ENCODE data around the gene GULP1.
"Not testable (repeated sequence)": the region's sequence is repeated elsewhere in the genome, so short reads cannot be mapped to it uniquely, and the experiment has no call there.

Gene GULP1, protein sequence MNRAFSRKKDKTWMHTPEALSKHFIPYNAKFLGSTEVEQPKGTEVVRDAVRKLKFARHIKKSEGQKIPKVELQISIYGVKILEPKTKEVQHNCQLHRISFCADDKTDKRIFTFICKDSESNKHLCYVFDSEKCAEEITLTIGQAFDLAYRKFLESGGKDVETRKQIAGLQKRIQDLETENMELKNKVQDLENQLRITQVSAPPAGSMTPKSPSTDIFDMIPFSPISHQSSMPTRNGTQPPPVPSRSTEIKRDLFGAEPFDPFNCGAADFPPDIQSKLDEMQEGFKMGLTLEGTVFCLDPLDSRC

GRCh38 chr2:188291617-188292347, at the start of gene GULP1:
TSS of gene GULP1 (plus strand) at chr2:188291874. CDS start at chr2:188477703, 185,829 bp downstream.
- DNase-seq = peak; percentile 48

- DNase-seq = no peak
Observed at GRCh38 chr2:188243381-188243780, 48.3 kb upstream of the GULP1 start.

GRCh38 chr2:188244383-188244782, 47.3 kb upstream of the GULP1 start:
- no peak for DNase-seq

GRCh38 chr2:188245230-188245629, 46.4 kb upstream of the GULP1 start:
- no peak for DNase-seq

DNA sequence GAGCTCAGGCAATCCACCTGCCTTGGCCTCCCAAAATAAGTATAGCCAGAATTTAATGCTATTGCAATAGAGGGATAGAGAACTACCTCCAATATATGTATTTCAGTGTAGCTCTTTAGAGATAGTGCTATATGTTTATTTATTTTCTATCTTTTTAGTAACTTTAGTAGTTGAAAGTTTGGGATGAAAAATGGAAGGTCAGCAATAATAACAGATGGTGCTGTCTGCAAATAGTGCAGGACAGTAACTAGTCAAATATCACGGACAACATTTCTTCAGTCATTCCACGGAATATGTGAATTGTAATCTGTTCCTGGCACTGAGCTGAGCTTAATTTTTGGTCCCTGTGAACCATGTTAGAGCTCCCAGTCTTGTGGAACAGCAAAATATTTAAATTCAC, 43.2 kb upstream of the GULP1 start:
- DNase-seq = no peak

DNA sequence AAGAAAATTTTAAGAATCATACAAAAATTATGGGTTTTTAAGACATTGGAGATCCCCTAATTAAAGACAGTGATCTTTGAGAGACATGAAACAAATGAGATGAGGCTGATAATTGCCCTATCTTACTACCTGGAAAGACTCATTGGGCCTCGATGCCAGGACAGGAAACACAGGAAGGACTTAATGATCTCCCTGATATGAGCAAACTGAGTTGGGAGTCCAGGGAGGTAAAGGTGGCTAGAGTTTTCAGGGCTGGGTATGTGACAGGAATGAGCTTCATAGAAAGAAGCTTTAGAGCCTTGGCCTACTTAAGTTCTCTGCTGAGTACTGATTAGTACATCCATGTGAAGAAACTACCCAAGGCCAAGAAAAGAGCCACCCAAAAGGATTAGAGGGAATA, 40.6 kb upstream of the GULP1 start:
- no peak for DNase-seq

GRCh38 chr2:188256420-188256819, 35.3 kb upstream of the GULP1 start:
- DNase-seq = no peak

- DNase-seq = no peak
Observed at GRCh38 chr2:188265315-188265714, 26.4 kb upstream of the GULP1 start.

DNA sequence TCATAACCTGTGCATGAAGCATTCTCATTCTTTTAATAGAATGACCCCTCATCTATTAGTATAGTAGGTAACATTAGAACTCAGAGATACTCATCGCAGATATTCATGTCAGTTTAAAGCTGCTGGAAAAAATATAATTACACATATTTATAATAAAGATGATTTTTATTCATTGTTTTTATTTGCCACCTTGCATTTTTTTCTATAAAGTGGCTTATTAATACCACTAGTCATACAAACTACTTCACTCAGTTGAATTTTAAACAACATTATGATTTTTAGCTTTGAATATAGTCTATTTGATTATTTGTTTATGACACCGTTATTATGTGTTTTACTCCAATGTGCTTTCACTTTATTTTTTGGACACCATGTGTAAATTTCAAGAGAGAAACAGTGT, 23.9 kb upstream of the GULP1 start:
- no peak for DNase-seq

- DNase-seq = no peak
Observed at GRCh38 chr2:188269004-188269403, 22.7 kb upstream of the GULP1 start.

GRCh38 chr2:188272121-188272520, 19.6 kb upstream of the GULP1 start:
- DNase-seq = no peak

- DNase-seq = no peak
Observed at GRCh38 chr2:188274274-188274673, 17.4 kb upstream of the GULP1 start.

DNA sequence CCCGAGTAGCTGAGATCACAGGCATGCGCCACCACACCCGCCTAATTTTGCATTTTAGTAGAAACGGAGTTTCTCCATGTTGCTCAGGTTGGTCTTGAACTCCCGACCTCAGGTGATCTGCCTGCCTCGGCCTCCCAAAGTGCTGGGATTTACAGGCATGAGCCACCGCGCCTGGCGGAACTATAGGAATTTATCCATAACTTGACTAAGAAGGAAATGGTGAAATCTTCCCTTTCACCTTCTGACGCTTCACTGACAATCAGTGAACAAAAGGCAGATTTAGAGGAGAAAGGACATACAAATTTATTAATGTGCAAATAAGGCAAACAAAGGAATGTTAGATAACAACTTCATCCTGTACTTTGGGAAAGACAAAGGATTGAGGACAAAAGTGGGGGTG, 15.4 kb upstream of the GULP1 start:
- DNase-seq = no peak

DNA sequence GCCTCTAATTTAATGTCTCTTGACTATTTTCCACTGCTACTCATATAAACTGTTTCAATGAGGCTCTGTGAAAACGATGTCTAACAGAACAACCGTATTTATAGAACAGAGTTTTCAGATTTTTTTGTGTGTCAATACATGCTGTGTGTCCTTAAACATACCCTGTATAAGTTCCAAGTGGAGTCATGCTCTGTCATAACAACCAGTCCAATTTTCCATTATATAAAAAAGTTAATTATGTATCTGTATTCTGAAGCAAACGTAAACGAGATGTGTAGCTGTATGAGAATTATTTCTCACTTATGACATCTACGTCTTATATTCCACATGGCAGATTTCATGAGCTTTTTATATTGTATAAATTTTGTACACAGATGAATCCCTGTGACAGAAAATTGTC, 13.9 kb upstream of the GULP1 start:
- DNase-seq = no peak

GRCh38 chr2:188278388-188279092, 13.1 kb upstream of the GULP1 start:
- no peak for DNase-seq

- DNase-seq = no peak
Observed at GRCh38 chr2:188279093-188279445, 12.6 kb upstream of the GULP1 start.

DNA sequence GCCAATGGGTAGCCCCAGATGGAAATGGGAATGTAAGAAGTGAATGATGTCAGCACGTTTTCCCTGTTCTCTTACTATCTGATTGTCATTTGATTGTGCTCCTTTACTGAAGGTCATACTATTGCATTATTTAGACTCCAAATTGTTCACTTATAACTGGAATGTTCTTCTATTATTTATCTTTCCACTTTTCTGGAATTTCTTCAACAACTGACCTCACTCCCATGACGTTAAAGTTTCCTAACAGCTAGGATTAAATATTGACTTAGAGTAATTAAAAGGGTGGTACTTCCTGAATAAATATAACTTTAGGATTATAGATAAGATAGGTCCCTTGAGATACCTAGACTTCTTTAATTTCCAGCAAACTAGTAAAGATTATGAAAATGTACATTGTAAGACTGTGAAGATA, 10.9 kb upstream of the GULP1 start:
- DNase-seq = no peak

- no peak for DNase-seq
Observed at GRCh38 chr2:188282907-188283306, 8.8 kb upstream of the GULP1 start.

DNA sequence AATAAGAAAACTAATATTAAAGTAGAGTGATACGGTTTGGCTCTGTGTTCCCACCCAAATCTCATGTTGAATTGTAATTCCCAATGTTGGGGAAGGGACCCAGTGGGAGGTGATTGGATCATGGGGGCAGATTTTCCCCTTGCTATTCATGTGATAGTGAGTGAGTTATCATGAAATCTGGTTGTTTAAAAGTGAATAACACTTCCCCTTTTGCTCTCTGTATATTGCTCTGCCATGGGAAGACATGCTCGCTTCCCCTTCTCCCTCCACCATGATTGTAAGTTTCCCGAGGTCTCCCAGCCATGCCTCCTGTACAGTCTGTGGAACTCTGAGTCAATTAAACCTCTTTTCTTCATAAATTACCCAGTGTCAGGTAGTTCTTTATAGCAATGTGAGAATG, 7.4 kb upstream of the GULP1 start:
- DNase-seq = not testable (repeated sequence)

DNA sequence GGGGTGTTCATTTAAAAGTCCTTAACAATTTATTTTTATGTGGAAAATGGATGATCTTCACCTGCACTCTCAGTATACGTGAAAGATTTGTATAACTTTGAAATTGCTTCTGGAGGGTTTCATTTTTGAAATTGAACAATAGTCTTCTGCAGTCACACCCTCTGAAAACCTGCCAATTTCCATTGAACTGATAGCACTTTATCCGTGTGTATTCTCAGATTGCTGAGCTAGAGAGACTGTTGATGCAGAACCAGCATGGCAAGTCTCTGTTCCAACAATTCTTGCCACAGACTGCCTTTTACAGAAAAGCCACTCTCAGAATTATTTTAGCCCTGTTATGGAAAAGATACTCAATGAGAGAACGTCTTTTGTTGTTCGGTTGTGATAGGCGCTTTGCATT, 6.6 kb upstream of the GULP1 start:
- no peak for DNase-seq

- DNase-seq = no peak
Observed at GRCh38 chr2:188285774-188286173, 5.9 kb upstream of the GULP1 start.

DNA sequence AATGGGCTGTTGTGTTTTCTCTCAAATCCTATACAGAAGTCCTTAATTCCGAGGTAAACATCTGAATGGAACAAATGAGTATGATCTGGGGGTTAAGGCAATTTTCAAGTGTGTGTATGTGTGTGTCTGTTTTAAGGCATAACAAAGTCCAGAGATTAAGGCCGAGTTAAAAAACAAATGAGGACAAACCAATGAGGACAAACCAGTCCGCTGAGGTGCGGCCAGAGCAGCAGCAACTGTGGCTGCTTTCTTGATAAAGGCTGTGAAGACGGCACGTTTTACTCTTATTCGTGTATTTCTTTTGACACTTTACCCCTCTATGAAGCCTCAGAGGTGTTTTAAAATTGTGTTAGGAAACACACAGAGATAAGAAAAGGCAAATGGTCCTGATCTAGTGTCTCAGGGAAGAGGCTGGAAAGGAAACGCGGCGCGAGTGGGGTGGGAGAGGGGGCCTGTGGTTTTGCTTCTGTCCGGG, 495 bp upstream of the GULP1 start:
- DNase-seq = peak; percentile 44

DNA sequence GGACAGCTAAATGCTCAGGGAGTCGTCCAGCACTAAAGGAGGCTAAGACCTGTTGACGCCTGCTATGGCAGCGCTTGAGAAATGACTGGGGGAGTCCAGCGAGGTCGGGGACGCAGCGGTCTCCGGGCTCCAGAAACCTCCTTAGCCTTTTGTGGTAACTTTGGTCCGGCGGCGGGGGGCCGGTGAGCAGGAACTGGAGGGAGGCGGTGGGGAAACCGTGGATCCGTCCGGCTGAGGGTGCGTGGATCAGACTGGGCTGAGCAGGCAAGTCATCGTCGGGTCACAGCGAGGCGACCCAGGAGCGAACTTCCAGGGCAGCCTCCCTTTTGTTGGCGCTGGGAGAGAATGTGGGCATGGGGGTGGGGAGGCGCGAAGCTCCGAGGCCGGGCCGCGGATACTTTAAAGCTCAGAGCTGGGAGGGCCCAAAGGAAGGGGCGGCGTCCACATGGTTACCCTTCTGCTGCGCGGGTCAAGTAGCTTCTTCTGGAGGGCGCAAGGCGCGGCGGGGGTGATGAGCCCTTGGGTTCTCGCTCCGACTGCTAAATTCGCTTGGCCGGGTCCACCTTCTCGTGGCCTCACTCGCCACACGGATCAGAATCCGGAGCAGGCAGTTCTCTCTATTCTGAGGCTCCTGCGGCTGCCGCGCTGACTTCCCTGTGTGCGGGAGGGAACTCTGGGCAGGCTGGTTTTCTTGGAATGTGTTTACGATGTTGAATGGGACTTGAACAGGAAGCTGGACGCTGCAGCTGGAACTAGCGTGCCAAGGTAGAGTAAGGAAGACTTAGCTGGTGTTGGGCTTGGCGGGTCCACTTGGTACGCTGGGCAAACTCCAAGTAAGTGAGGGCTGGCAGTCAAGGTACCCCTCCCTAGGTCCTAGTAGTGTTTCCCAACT, 920 bp downstream of the GULP1 start:
- DNase-seq = peak; percentile 28
